ENCODE results near the gene OR4C45. TPM values are rescaled to one million over a fixed set of nuclear protein-coding genes. Genes with fewer than 3 reads are reported as not detected.

OR4C45 gene
- polyA plus RNA-seq, 1 donor from 2014 or later, result not detected

DNA sequence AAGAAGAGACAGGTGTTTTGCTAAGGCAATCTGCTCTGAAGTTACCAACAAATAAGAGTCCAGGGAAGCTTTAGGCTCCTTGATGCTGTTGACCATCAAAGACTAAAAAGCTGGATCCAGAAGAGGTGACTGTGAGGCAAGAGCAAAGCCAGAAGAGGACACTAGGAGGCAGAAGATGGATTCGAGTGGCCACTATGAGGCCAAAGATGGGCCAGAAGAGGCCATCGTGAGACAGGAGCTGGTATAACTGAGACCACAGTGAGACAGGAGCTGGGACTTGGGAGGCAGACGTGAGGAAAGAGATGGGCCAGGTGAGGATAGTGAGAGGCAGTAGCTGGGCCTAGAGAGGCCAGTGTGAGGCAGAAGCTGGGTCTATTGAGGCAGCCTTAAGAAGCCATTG lies 37.7 kb downstream of the OR4C45 start:
- Histone ChIP-seq H3K36me3 (ENCODE audit: insufficient read depth, low read length) (no peaks in the 10 kb centered on the region), H3F3A (ENCODE audit: insufficient read depth, low read length, poor library complexity, severe bottlenecking) (no peaks in the 10 kb centered on the region), H4K20me1 (ENCODE audit: insufficient read depth) (no peaks in the 10 kb centered on the region), H3K9me3 (ENCODE audit: low read length) (peaks cover 11% of the 10 kb centered on the region), H3K9ac (ENCODE audit: low read length) (no peak overlapping the region), H3K79me2 (replicated peaks; ENCODE audit: insufficient read depth, low read length) (no peaks in the 10 kb centered on the region), H3K27me3 (ENCODE audit: insufficient read depth, low read depth, low read length) (no peaks in the 10 kb centered on the region), H3K9me2 (ENCODE audit: insufficient read depth, low read length) (no peaks in the 10 kb centered on the region), H3K27ac (ENCODE audit: low read length) (no peak overlapping the region), H2AFZ (ENCODE audit: low read depth, low read length) (no peak overlapping the region), H3K4me3 (ENCODE audit: low read length) (no peak overlapping the region), H3K4me2 (ENCODE audit: low read length) (no peak overlapping the region)
- TF ChIP-seq RAD21 (conservative IDR thresholded peaks at IDR 0.05), result no peak
- TF ChIP-seq, protein P1, sequence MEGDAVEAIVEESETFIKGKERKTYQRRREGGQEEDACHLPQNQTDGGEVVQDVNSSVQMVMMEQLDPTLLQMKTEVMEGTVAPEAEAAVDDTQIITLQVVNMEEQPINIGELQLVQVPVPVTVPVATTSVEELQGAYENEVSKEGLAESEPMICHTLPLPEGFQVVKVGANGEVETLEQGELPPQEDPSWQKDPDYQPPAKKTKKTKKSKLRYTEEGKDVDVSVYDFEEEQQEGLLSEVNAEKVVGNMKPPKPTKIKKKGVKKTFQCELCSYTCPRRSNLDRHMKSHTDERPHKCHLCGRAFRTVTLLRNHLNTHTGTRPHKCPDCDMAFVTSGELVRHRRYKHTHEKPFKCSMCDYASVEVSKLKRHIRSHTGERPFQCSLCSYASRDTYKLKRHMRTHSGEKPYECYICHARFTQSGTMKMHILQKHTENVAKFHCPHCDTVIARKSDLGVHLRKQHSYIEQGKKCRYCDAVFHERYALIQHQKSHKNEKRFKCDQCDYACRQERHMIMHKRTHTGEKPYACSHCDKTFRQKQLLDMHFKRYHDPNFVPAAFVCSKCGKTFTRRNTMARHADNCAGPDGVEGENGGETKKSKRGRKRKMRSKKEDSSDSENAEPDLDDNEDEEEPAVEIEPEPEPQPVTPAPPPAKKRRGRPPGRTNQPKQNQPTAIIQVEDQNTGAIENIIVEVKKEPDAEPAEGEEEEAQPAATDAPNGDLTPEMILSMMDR (IDR thresholded peaks at IDR 0.05; ENCODE audit: poor library complexity, severe bottlenecking), result no peak
- TF ChIP-seq EZH2 (IDR thresholded peaks at IDR 0.05; ENCODE audit: borderline replicate concordance, insufficient read depth, low read length, poor library complexity, severe bottlenecking), result no peak
- TF ChIP-seq TAF1 (IDR thresholded peaks at IDR 0.05; ENCODE audit: low read depth), result no peak
- TF ChIP-seq EP300 (conservative IDR thresholded peaks at IDR 0.05; ENCODE audit: poor library complexity, severe bottlenecking), result no peak
- TF ChIP-seq SMC3 (conservative IDR thresholded peaks at IDR 0.05; ENCODE audit: poor library complexity), result no peak
- TF ChIP-seq MXI1 (conservative IDR thresholded peaks at IDR 0.05; ENCODE audit: poor library complexity, severe bottlenecking), result no peak
- no peak for TF ChIP-seq POLR2AphosphoS5 (IDR thresholded peaks at IDR 0.05)
- TF ChIP-seq, protein P2, sequence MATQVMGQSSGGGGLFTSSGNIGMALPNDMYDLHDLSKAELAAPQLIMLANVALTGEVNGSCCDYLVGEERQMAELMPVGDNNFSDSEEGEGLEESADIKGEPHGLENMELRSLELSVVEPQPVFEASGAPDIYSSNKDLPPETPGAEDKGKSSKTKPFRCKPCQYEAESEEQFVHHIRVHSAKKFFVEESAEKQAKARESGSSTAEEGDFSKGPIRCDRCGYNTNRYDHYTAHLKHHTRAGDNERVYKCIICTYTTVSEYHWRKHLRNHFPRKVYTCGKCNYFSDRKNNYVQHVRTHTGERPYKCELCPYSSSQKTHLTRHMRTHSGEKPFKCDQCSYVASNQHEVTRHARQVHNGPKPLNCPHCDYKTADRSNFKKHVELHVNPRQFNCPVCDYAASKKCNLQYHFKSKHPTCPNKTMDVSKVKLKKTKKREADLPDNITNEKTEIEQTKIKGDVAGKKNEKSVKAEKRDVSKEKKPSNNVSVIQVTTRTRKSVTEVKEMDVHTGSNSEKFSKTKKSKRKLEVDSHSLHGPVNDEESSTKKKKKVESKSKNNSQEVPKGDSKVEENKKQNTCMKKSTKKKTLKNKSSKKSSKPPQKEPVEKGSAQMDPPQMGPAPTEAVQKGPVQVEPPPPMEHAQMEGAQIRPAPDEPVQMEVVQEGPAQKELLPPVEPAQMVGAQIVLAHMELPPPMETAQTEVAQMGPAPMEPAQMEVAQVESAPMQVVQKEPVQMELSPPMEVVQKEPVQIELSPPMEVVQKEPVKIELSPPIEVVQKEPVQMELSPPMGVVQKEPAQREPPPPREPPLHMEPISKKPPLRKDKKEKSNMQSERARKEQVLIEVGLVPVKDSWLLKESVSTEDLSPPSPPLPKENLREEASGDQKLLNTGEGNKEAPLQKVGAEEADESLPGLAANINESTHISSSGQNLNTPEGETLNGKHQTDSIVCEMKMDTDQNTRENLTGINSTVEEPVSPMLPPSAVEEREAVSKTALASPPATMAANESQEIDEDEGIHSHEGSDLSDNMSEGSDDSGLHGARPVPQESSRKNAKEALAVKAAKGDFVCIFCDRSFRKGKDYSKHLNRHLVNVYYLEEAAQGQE (IDR thresholded peaks at IDR 0.05; ENCODE audit: borderline replicate concordance), result no peak

DNA sequence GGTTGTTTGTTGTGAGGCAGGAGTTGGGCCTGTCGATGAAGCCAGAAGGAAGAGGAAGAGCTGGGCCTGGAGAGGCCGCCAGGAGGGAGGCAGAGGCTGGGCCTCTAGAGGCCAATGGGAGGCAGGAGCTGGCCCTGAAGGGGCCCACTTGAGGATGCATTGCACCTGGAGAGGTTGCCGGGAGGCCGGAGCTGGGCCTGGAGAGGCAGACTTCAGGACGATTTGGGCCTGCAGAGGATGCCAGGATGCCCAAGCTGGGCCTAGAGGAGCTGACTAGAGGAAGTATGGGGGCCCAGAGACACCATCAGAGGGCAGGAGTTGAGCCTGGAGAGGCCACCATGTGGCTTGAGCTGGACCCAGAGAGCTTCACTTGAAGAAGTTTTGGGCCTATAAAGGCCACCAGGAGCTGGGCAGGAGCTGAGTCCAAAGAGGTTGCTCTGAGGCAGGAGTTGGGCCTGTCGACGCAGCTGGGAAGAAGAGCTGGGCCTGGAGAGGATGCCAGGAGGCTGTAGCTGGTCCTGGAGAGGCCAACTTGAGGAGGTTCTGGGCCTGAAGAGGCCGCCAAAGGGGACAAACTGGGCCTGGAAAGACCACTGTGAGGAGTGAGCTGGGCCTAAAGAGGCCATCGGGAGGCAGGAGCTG lies 39.0 kb downstream of the OR4C45 start:
- H3F3A ChIP-seq (ENCODE audit: insufficient read depth, low read length, poor library complexity, severe bottlenecking), result no peaks in the 10 kb centered on the region
- no peak overlapping the region for H3K4me2 ChIP-seq (ENCODE audit: low read length)
- no peak overlapping the region for H3K27ac ChIP-seq (ENCODE audit: low read length)
- H3K79me2 ChIP-seq (replicated peaks; ENCODE audit: insufficient read depth, low read length), result no peaks in the 10 kb centered on the region
- no peaks in the 10 kb centered on the region for H4K20me1 ChIP-seq (ENCODE audit: insufficient read depth)
- H3K27me3 ChIP-seq (ENCODE audit: insufficient read depth, low read depth, low read length), result no peaks in the 10 kb centered on the region
- H3K9ac ChIP-seq (ENCODE audit: low read length), result no peak overlapping the region
- no peak overlapping the region for H3K4me3 ChIP-seq (ENCODE audit: low read length)
- H3K36me3 ChIP-seq (ENCODE audit: insufficient read depth, low read length), result no peaks in the 10 kb centered on the region
- no peaks in the 10 kb centered on the region for H3K9me2 ChIP-seq (ENCODE audit: insufficient read depth, low read length)
- peaks cover 20% of the 10 kb centered on the region for H3K9me3 ChIP-seq (ENCODE audit: low read length)
- no peak overlapping the region for H2AFZ ChIP-seq (ENCODE audit: low read depth, low read length)
- TF ChIP-seq MXI1 (conservative IDR thresholded peaks at IDR 0.05; ENCODE audit: poor library complexity, severe bottlenecking), result no peak
- TF ChIP-seq, protein P2 (IDR thresholded peaks at IDR 0.05; ENCODE audit: borderline replicate concordance), result no peak
- TF ChIP-seq EP300 (conservative IDR thresholded peaks at IDR 0.05; ENCODE audit: poor library complexity, severe bottlenecking), result no peak
- no peak for TF ChIP-seq SMC3 (conservative IDR thresholded peaks at IDR 0.05; ENCODE audit: poor library complexity)
- TF ChIP-seq, protein P1 (IDR thresholded peaks at IDR 0.05; ENCODE audit: poor library complexity, severe bottlenecking), result no peak
- TF ChIP-seq RAD21 (conservative IDR thresholded peaks at IDR 0.05), result no peak
